Measurements from ENCODE around the gene SARNP.

SARNP gene

GRCh38 chr12:55738123-55739024 is 79.2 kb downstream of the SARNP start:
- peak overlapping the region; percentile 84 for H3K4me3 ChIP-seq (replicated peaks; ENCODE audit: low read depth, low read length)
- peak; percentile 89 for DNase-seq (ENCODE audit: low read depth)

GRCh38 chr12:55737581-55738122 is 79.9 kb downstream of the SARNP start:
- TF ChIP-seq CTCF (IDR thresholded peaks at IDR 0.05; ENCODE audit: low read length, missing control alignments), result no peak
- no peak for DNase-seq (ENCODE audit: low read depth)
- peak overlapping the region; percentile 84 for H3K4me3 ChIP-seq (replicated peaks; ENCODE audit: low read depth, low read length)

More at GRCh38 chr12:55738123-55739024, 79.2 kb downstream of the SARNP start:
- peak; percentile 73 for TF ChIP-seq CTCF (IDR thresholded peaks at IDR 0.05; ENCODE audit: low read length, missing control alignments)

GRCh38 chr12:55736780-55737580 is 80.5 kb downstream of the SARNP start:
- DNase-seq (ENCODE audit: low read depth), result peak; percentile 81
- no peak overlapping the region for H3K4me3 ChIP-seq (replicated peaks; ENCODE audit: low read depth, low read length)
- peak; percentile 97 for TF ChIP-seq CTCF (IDR thresholded peaks at IDR 0.05; ENCODE audit: low read length, missing control alignments)

- H3K4me3 ChIP-seq (replicated peaks; ENCODE audit: low read depth, low read length), result no peak overlapping the region
- DNase-seq (ENCODE audit: low read depth), result no peak
- no peak for TF ChIP-seq CTCF (IDR thresholded peaks at IDR 0.05; ENCODE audit: low read length, missing control alignments)
Measured at GRCh38 chr12:55736076-55736475, 81.4 kb downstream of the SARNP start.

GRCh38 chr12:55734595-55734994 is 82.9 kb downstream of the SARNP start:
- no peak for TF ChIP-seq CTCF (IDR thresholded peaks at IDR 0.05; ENCODE audit: low read length, missing control alignments)
- no peak overlapping the region for H3K4me3 ChIP-seq (replicated peaks; ENCODE audit: low read depth, low read length)
- DNase-seq (ENCODE audit: low read depth), result no peak

- no peak for TF ChIP-seq CTCF (IDR thresholded peaks at IDR 0.05; ENCODE audit: low read length, missing control alignments)
- DNase-seq (ENCODE audit: low read depth), result no peak
- H3K4me3 ChIP-seq (replicated peaks; ENCODE audit: low read depth, low read length), result no peak overlapping the region
Measured at GRCh38 chr12:55733858-55734257, 83.7 kb downstream of the SARNP start.

All from fibroblast of pulmonary artery (primary cell).